ENCODE measurements around the gene CELA3B.
"Not testable (repeated sequence)": the region's sequence is repeated elsewhere in the genome, so short reads cannot be mapped to it uniquely, and the experiment has no call there.

The CELA3B gene

GRCh38 chr1:21942959-21943640 lies 33.7 kb upstream of the CELA3B start:
- peak; percentile 33 for DNase-seq (ENCODE audit: low spot score)

- no peak for DNase-seq (ENCODE audit: low spot score)
Measured at GRCh38 chr1:21944733-21945073, 32.1 kb upstream of the CELA3B start.

GRCh38 chr1:21946836-21947587 lies 29.8 kb upstream of the CELA3B start:
- no peak for DNase-seq (ENCODE audit: low spot score)

- DNase-seq (ENCODE audit: low spot score), result no peak
Measured at GRCh38 chr1:21950734-21951133, 26.1 kb upstream of the CELA3B start.

- DNase-seq (ENCODE audit: low spot score), result no peak
Measured at GRCh38 chr1:21951226-21951870, 25.5 kb upstream of the CELA3B start.

GRCh38 chr1:21952786-21953520 lies 23.9 kb upstream of the CELA3B start:
- DNase-seq (ENCODE audit: low spot score), result no peak

- no peak for DNase-seq (ENCODE audit: low spot score)
Measured at GRCh38 chr1:21955058-21955457, 21.8 kb upstream of the CELA3B start.

GRCh38 chr1:21955501-21956281 lies 21.1 kb upstream of the CELA3B start:
- DNase-seq (ENCODE audit: low spot score), result no peak

GRCh38 chr1:21956720-21957552 lies 19.9 kb upstream of the CELA3B start:
- DNase-seq (ENCODE audit: low spot score), result no peak

GRCh38 chr1:21961337-21961736 lies 15.5 kb upstream of the CELA3B start:
- no peak for DNase-seq (ENCODE audit: low spot score)

GRCh38 chr1:21961799-21962198 lies 15.0 kb upstream of the CELA3B start:
- no peak for DNase-seq (ENCODE audit: low spot score)

- DNase-seq (ENCODE audit: low spot score), result peak; percentile 87
Measured at GRCh38 chr1:21963477-21964217, 13.2 kb upstream of the CELA3B start.

GRCh38 chr1:21966247-21967000 lies 10.4 kb upstream of the CELA3B start:
- DNase-seq (ENCODE audit: low spot score), result peak; percentile 65

- DNase-seq (ENCODE audit: low spot score), result not testable (repeated sequence)
Measured at GRCh38 chr1:21967216-21967615, 9.6 kb upstream of the CELA3B start.

- DNase-seq (ENCODE audit: low spot score), result not testable (repeated sequence)
Measured at GRCh38 chr1:21969066-21969465, 7.8 kb upstream of the CELA3B start.

- DNase-seq (ENCODE audit: low spot score), result not testable (repeated sequence)
Measured at GRCh38 chr1:21970523-21970922, 6.3 kb upstream of the CELA3B start.

GRCh38 chr1:21972973-21973441 lies 3.8 kb upstream of the CELA3B start:
- DNase-seq (ENCODE audit: low spot score), result not testable (repeated sequence)

GRCh38 chr1:21973948-21974347 lies 2.9 kb upstream of the CELA3B start:
- DNase-seq (ENCODE audit: low spot score), result not testable (repeated sequence)

GRCh38 chr1:21974699-21975098 lies 2.1 kb upstream of the CELA3B start:
- not testable (repeated sequence) for DNase-seq (ENCODE audit: low spot score)
